Left lung (tissue), 10 donors: Measurements from ENCODE around the gene ASIC4. TPM values are rescaled to one million over a fixed set of nuclear protein-coding genes. Genes with fewer than 3 reads are reported as not detected.

Experiments
- ATAC-seq: fragments of 200-7000 bp; cut with Tn5 transposase; one replicate; pipeline ENCODE4 v1.9.1; 2020; ENCODE audit warnings: moderate library complexity
- DNase-seq, 4 donors: peaks; one replicate each; pipeline ENCODE4 v3.0.0-alpha.2; 2013 to 2020
- H3K27ac ChIP-seq, 2 donors: fragments of 200-600 bp; sonication (generic) in 1 of 2; one replicate each; pipeline versions ENCODE4 v1.5.0 to v1.8.0; 2020 to 2021
- H3K27me3 ChIP-seq, 2 donors: fragments of 200-600 bp; sonication (generic) in 1 of 2; one replicate each; pipeline versions ENCODE4 v1.5.0 to v1.8.0; 2020 to 2021
- H3K36me3 ChIP-seq, 2 donors: fragments of 200-600 bp; sonication (generic) in 1 of 2; one replicate each; pipeline versions ENCODE4 v1.5.0 to v1.8.0; 2020 to 2021
- H3K4me1 ChIP-seq, 2 donors: fragments of 200-600 bp; one replicate each; pipeline ENCODE4 v1.8.0; 2021
- H3K4me3 ChIP-seq, 2 donors: fragments of 200-600 bp; sonication (generic) in 1 of 2; one replicate each; pipeline versions ENCODE4 v1.5.0 to v1.8.0; 2020 to 2021; ENCODE audit warnings: mild to moderate bottlenecking in 1 of 2
- H3K9me3 ChIP-seq, 2 donors: fragments of 200-600 bp; sonication (generic) in 1 of 2; one replicate each; pipeline versions ENCODE4 v1.5.0 to v1.8.0; 2020 to 2021
- intact Hi-C, 2 donors: fragments of 100-400 bp; cut with DNase I; formaldehyde crosslinking; loops; one replicate each; pipeline versions ENCODE4 v1.11.2 to v1.14.2; 2022
- polyA plus RNA-seq, 6 donors: library from polyadenylated mRNA; unstranded; fragments of 120-200 nt; gene quantifications; one replicate each; pipeline ENCODE4 v1.2.1, GENCODE V29; 2013; ENCODE audit not compliant: insufficient read length in 6 of 6
- total RNA-seq, 2 donors: library from RNA; stranded (reverse); fragmentation: NEBNext Ultra II Directional; extraction: Animal tissue kit (Norgen Biotek cat#: 25700); gene quantifications; one replicate each; pipeline ENCODE4 v1.2.1, GENCODE V29; 2021
- TF ChIP-seq, protein P1 (sequence below), 2 donors: fragments of 200-600 bp; sonication (generic) in 1 of 2; IDR thresholded peaks; one replicate each; pipeline versions ENCODE4 v1.5.0 to v1.8.0; 2021; ENCODE audit warnings: antibody characterized with exemption in 2 of 2
- donor health status: DM: no; HTN: yes; CAD: no.
- donor health status: DM: no; HTN: no; CAD: no.

ASIC4 gene
- total and polyA plus RNA-seq, 8 donors: 0.07 to 0.37 (median 0.20) TPM; not detected in 2

DNA sequence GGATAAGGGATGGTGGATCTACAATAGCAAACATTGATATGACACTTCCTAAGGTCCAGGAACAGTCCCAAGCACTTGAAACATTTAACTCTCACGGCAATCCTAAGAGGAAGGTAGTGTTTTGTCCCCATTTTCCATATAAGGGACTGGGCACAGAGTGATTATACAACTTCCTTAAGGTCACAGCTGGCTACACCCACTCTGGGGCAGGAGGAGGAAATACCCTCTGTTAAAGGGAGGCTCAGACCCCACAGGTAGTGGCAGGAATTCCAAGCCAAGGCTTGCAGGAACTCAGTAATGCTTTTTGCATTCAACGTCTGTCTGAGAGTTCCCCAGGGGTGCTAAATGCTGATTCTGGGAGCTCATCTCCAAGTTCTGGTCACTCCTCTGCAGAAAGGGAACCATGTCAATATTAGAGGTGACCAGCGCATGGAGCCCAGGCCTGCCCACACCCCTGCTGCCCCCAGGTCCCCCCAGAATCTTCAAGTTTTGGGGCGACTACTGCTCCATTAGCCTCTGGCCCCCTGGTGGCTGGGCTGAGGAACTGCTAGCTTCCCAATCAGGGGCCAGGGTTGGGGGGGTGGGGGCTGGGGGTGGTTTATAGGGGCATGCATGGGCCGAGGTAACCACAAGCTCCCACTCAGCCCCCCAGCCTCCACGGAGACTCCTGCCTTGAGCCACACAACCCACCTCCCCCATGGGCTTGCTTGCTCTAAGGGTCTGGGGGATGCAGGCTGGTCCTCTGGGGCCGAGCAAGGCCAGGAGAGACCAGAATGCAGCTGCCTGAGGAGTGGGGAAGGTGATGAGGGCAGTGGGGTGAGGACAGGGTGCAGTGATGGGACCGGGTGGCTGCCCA, 46.0 kb downstream of the ASIC4 start:
- Histone ChIP-seq H3K27ac (no peak overlapping the region), H3K36me3 (no peaks in the 10 kb centered on the region), H3K4me1 (no peaks in the 10 kb centered on the region), H3K9me3 (no peaks in the 10 kb centered on the region), H3K27me3 (no peaks in the 10 kb centered on the region), H3K4me3 (no peak overlapping the region)
- DNase-seq: no peak
- peak; percentile 39 for ATAC-seq
- TF ChIP-seq, protein P1, sequence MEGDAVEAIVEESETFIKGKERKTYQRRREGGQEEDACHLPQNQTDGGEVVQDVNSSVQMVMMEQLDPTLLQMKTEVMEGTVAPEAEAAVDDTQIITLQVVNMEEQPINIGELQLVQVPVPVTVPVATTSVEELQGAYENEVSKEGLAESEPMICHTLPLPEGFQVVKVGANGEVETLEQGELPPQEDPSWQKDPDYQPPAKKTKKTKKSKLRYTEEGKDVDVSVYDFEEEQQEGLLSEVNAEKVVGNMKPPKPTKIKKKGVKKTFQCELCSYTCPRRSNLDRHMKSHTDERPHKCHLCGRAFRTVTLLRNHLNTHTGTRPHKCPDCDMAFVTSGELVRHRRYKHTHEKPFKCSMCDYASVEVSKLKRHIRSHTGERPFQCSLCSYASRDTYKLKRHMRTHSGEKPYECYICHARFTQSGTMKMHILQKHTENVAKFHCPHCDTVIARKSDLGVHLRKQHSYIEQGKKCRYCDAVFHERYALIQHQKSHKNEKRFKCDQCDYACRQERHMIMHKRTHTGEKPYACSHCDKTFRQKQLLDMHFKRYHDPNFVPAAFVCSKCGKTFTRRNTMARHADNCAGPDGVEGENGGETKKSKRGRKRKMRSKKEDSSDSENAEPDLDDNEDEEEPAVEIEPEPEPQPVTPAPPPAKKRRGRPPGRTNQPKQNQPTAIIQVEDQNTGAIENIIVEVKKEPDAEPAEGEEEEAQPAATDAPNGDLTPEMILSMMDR (IDR thresholded peaks at IDR 0.05): peak; percentile 79 to 81
- intact Hi-C loops: no loop called here

DNA sequence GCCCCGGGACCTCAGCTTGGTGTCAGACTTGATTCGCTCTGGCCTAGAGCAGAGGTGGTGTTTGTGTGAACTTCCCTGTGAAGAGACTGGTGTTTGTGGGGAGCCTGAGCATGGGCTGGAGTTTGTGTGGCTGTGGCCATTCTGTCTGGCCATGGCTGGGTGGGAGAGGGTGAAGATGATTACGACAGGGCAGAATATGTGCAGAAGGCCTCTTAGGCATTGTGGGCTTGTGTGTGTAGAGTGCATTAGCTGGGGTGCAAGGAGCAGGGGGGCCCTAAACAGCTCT, 46.6 kb downstream of the ASIC4 start:
- TF ChIP-seq, protein P1 (IDR thresholded peaks at IDR 0.05): no peak
- no peaks in the 10 kb centered on the region for H3K4me1 ChIP-seq
- H3K27ac ChIP-seq: no peak overlapping the region
- H3K4me3 ChIP-seq: no peak overlapping the region
- no peaks in the 10 kb centered on the region for H3K36me3 ChIP-seq
- ATAC-seq: no peak
- H3K9me3 ChIP-seq: no peaks in the 10 kb centered on the region
- no peaks in the 10 kb centered on the region for H3K27me3 ChIP-seq
- DNase-seq: no peak
- intact Hi-C loops: no loop called here

DNA sequence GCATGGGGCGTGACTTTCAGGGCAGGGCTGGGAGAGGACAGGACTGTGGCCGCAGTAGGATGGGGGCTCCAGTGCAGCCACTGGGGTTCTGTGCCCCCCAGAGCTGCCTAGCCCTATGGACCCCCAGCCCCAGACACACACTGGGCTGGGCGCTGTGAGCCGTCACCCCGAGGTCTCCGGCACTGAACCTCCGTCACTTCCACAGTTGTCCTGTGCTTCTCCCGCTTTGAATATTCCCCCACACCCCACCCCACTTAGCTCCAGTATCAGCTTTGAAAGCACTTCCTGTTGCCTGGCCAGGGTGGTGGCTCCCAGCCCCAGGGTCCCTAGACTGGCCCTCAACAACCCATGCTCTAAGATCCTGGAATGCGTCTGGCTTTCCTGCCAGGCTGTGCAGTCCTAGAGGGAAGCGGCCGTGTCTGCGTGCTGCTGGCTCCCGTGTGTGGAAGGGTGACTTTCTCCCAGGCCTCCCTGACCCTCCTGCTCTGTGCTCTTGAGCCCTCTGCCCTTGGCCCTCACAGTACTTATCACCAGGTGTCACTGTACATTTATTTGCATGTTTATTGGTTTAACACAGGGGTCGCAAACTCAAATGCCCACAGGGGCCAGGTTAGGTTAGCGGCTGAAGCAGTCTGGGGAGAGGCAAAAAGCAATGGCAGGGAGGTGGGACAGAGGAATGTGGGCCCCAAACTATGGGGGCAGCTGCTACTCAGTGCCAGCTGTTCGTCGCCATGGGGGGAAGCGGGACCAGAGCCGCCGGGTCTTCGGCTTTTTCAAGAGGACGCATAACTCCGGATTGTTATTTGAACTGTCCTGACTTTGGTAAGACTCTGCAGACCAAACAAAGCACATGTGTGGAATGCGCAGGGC, 47.1 kb downstream of the ASIC4 start:
- Histone ChIP-seq H3K27me3 (no peaks in the 10 kb centered on the region), H3K36me3 (no peaks in the 10 kb centered on the region), H3K9me3 (no peaks in the 10 kb centered on the region), H3K4me3 (no peak overlapping the region), H3K4me1 (no peaks in the 10 kb centered on the region), H3K27ac (no peak overlapping the region)
- intact Hi-C loops: no loop called here
- TF ChIP-seq, protein P1 (IDR thresholded peaks at IDR 0.05): no peak
- peak; percentile 65 for ATAC-seq
- peak in 1 of 4 donors; percentile 58 for DNase-seq

DNA sequence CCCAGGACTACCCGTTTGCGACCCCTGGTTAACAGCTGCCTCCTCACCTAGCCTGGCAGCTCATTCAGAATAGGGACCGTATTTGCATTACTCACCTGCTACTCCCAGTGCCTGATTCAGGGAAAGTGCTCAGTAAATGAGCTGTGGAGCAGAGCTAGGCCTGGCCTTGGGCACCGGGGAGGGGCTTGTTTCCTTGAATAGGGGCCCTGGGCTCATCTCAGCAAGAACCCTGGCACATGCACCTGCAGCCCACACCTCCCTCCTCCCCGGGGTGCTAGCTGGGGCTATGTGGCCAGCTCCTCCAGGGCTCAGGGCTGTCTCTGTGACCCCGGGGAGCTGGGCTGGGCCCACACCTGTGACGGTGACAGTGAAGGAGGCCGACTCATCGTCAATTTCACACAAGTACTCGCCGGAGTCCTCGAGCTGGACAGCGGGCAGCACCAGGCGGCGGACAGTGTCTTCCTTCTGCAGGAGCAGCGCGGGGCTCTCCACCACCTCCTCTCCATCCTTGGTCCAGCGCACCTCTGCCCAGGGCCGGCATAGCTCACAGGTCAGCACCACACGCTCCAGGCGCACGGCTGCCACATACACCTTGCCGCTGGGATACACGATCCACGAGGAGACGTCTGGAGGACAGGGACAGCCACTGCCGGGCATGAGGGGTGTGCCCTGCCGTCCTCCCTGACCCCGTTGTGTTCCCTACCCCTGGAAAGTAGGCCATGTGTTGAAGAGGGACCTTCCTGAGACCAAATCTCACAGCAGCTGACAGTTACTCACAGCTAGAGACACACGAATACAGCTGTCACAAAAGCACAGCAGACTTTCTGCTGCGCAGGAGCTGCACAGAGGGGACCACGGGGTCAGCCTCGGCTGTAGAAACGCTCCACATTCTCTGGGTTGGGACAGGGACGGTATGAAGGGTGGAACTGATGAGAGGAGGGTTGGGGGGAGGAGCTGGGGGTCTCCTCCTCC, 48.1 kb downstream of the ASIC4 start:
- Histone ChIP-seq H3K36me3 (peaks cover 0 to 3% of the 10 kb centered on the region in 2 donors), H3K27ac (no peak overlapping the region), H3K4me1 (no peaks in the 10 kb centered on the region), H3K9me3 (no peaks in the 10 kb centered on the region), H3K4me3 (no peak overlapping the region), H3K27me3 (no peaks in the 10 kb centered on the region)
- ATAC-seq: no peak
- intact Hi-C loops: no loop called here
- no peak for DNase-seq
- TF ChIP-seq, protein P1 (IDR thresholded peaks at IDR 0.05): no peak
